ENCODE results near the gene NDUFB6.

NDUFB6 gene

GRCh38 chr9:32516241-32516640, 56.7 kb downstream of the NDUFB6 start:
- DNase-seq, result no peak

GRCh38 chr9:32508728-32509127, 64.2 kb downstream of the NDUFB6 start:
- no peak for DNase-seq

GRCh38 chr9:32503008-32503407, 70.0 kb downstream of the NDUFB6 start:
- DNase-seq, result no peak
